ENCODE measurements around the gene NMRAL1. TPM values are rescaled to one million over a fixed set of nuclear protein-coding genes. Genes with fewer than 3 reads are reported as not detected.

Gene NMRAL1
- polyA plus RNA-seq, 6 donors from 2014 or later, result 18.1 to 50.9 (median 31.6) TPM

DNA sequence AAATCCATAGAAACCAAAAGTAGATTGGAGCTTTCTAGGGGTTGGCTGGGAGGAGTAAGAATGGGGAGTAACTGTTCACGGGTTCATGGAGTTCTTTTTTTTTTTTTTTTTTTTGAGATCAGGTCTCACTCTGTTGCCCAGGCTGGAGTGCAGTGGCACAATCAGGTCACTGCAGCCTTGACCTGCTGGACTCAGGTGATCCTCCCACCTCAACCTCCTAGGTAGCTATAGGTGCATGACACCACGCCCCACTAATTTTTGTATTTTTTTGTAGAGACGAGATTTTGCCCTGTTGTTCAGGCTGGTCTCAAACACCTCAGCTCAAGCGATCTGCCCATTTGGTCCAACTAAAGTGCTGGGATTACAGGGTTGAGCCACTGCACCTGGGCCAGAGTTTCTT lies 1.5 kb downstream of the NMRAL1 start:
- H3K27ac Mint-ChIP-seq, result peak overlapping the region in 4 of 6 donors; percentile 29 to 59 (median 44)
- H3K9me3 Mint-ChIP-seq, result peaks cover 0 to 3% (median 0%) of the 10 kb centered on the region in 7 donors
- peak overlapping the region in 6 of 8 donors; percentile 23 to 93 (median 78) for H3K4me3 Mint-ChIP-seq
- DNase-seq, result no peak
- H3K4me1 Mint-ChIP-seq, result peaks cover 15 to 39% (median 28%) of the 10 kb centered on the region in 3 donors
- H3K36me3 Mint-ChIP-seq, result no peaks in the 10 kb centered on the region
- no peak for ATAC-seq (ENCODE audit: low read depth in 2 of 2)
- no peaks in the 10 kb centered on the region for H3K27me3 Mint-ChIP-seq

DNA sequence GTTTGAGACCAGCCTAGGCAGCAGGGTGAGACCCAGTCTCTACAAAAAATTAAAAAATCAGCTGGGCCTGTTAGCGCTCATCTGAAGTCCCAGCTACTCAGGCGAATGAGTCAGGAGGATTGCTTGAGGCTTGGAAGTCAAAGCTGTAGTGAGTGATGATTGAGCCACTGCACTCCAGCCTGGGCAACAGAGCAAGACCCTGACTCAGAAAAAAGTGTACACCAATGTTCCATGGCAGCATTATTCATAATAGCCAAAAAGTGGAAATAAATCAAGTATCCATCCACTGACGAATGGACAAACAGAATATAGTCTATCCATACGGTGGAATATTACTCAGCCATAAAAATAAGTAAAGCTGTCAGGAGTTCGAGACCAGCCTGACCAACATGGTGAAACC lies 2.6 kb downstream of the NMRAL1 start:
- ATAC-seq (ENCODE audit: low read depth in 2 of 2), result no peak
- peak overlapping the region in 3 of 6 donors; percentile 47 to 69 (median 66) for H3K27ac Mint-ChIP-seq
- no peaks in the 10 kb centered on the region for H3K27me3 Mint-ChIP-seq
- H3K4me3 Mint-ChIP-seq, result peak overlapping the region in 1 of 8 donors; percentile 87
- no peaks in the 10 kb centered on the region for H3K36me3 Mint-ChIP-seq
- peaks cover 0 to 3% (median 0%) of the 10 kb centered on the region in 7 donors for H3K9me3 Mint-ChIP-seq
- no peak for DNase-seq
- peaks cover 15 to 30% (median 18%) of the 10 kb centered on the region in 3 donors for H3K4me1 Mint-ChIP-seq

DNA sequence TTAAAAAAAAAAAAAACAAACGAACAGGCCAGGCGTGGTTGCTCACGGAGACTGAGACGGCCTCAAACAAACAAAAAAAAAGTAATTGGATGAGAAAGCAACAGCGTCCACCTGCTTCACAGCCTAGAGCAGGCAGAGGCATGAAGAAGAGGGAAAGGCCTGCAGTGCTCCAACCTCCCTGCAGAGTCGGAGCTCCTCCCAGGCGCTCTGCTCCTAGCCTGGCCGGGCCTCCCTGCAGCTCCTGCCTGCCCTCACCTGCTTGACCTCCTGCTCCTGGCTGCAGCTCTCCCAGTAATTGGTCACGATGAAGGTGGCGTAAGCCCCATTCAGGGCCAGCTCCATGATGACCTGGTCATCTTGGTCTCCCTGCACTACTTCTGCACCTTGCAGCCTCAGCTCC lies 5.5 kb downstream of the NMRAL1 start:
- Mint-ChIP-seq H3K4me3 (no peak overlapping the region), H3K27ac (no peak overlapping the region)

DNA sequence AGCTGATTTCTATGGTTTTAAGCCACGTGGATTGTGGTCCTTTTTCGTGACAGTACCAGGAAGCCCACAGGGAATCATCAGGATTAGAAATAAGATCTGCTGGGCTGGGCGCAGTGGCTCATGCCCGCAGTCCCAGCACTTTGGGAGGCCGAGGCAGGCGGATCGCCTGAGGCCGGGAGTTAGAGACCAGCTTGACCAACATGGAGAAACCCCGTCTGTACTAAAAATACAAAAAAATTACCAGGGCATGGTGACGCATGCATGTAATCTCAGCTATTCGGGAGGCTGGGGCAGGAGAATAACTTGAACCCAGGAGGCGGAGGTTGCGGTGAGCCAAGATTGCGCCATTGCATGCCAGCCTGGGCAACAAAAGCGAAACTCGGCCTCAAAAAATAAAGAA lies 6.5 kb downstream of the NMRAL1 start:
- no peaks in the 10 kb centered on the region for H3K27me3 Mint-ChIP-seq
- H3K27ac Mint-ChIP-seq, result no peak overlapping the region
- no peak overlapping the region for H3K4me3 Mint-ChIP-seq
- ATAC-seq (ENCODE audit: low read depth in 2 of 2) (no peak), DNase-seq (no peak)
- peaks cover 2 to 4% (median 3%) of the 10 kb centered on the region in 3 donors for H3K4me1 Mint-ChIP-seq
- no peaks in the 10 kb centered on the region for H3K9me3 Mint-ChIP-seq
- H3K36me3 Mint-ChIP-seq, result peaks cover 0 to 3% of the 10 kb centered on the region in 2 donors

More for the DNA sequence above, 5.5 kb downstream of the NMRAL1 start:
- Mint-ChIP-seq H3K36me3 (peaks cover 0 to 3% of the 10 kb centered on the region in 2 donors), H3K4me1 (peaks cover 7 to 12% (median 7%) of the 10 kb centered on the region in 3 donors), H3K9me3 (no peaks in the 10 kb centered on the region), H3K27me3 (no peaks in the 10 kb centered on the region)
- DNase-seq (no peak), ATAC-seq (ENCODE audit: low read depth in 2 of 2) (no peak)

- DNase-seq, result no peak
- no peaks in the 10 kb centered on the region for H3K9me3 Mint-ChIP-seq
- ATAC-seq (ENCODE audit: low read depth in 2 of 2), result no peak
- no peak overlapping the region for H3K4me3 Mint-ChIP-seq
- H3K27me3 Mint-ChIP-seq, result no peaks in the 10 kb centered on the region
- peaks cover under 1 to 3% of the 10 kb centered on the region in 2 donors for H3K36me3 Mint-ChIP-seq
- no peaks in the 10 kb centered on the region for H3K4me1 Mint-ChIP-seq
- peak overlapping the region in 3 of 6 donors; percentile 31 to 41 (median 37) for H3K27ac Mint-ChIP-seq
Observed at GRCh38 chr16:4465977-4466779, 8.2 kb downstream of the NMRAL1 start.

- no peaks in the 10 kb centered on the region for H3K27me3 Mint-ChIP-seq
- H3K36me3 Mint-ChIP-seq, result peaks cover 3 to 6% of the 10 kb centered on the region in 2 donors
- H3K9me3 Mint-ChIP-seq, result no peaks in the 10 kb centered on the region
- DNase-seq, result no peak
- no peak for ATAC-seq (ENCODE audit: low read depth in 2 of 2)
- H3K27ac Mint-ChIP-seq, result peak overlapping the region in 2 of 6 donors; percentile 24 to 82
- H3K4me1 Mint-ChIP-seq, result peaks cover 0 to 2% (median 0%) of the 10 kb centered on the region in 3 donors
- H3K4me3 Mint-ChIP-seq, result no peak overlapping the region
Observed at GRCh38 chr16:4463522-4464163, 10.8 kb downstream of the NMRAL1 start.

- no peak for ATAC-seq (ENCODE audit: low read depth in 2 of 2)
- no peaks in the 10 kb centered on the region for H3K9me3 Mint-ChIP-seq
- H3K4me3 Mint-ChIP-seq, result no peak overlapping the region
- peaks cover 3 to 6% of the 10 kb centered on the region in 2 donors for H3K36me3 Mint-ChIP-seq
- H3K27ac Mint-ChIP-seq, result peak overlapping the region in 3 of 6 donors; percentile 23 to 89 (median 53)
- peaks cover 0 to 7% (median 0%) of the 10 kb centered on the region in 3 donors for H3K4me1 Mint-ChIP-seq
- no peaks in the 10 kb centered on the region for H3K27me3 Mint-ChIP-seq
- DNase-seq, result no peak
Observed at GRCh38 chr16:4461250-4462085, 13.0 kb downstream of the NMRAL1 start.

- Mint-ChIP-seq H3K36me3 (peaks cover 2 to 6% of the 10 kb centered on the region in 2 donors), H3K9me3 (no peaks in the 10 kb centered on the region), H3K27me3 (no peaks in the 10 kb centered on the region), H3K4me1 (peaks cover 0 to 7% (median 0%) of the 10 kb centered on the region in 3 donors), H3K27ac (peak overlapping the region in 3 of 6 donors; percentile 23 to 89 (median 48)), H3K4me3 (no peak overlapping the region)
- no peak for DNase-seq
- ATAC-seq (ENCODE audit: low read depth in 2 of 2), result no peak
Observed at GRCh38 chr16:4460936-4461249, 13.5 kb downstream of the NMRAL1 start.

DNA sequence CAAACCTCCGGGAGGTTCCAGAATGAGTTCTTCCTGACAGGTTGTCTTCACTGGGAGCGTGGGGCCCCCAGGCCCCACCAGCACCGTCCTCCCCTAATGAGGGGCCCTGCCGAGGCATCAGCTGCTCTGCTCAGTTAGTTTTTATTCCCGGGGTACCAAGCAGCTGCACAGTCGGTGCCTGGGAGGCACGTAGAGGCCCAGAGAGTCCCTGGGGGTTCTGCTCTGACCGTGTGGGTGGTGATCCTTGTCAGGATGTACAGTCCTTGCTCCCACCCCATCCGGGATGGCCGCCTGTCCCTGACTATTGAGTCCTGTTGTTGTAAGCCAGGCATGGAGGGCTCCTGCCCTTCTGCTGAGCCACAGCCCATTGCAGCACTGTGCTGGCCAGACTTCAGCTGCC lies 18.5 kb downstream of the NMRAL1 start:
- H3K27ac Mint-ChIP-seq, result no peak overlapping the region
- peaks cover 0 to 3% of the 10 kb centered on the region in 2 donors for H3K36me3 Mint-ChIP-seq
- peaks cover 0 to 6% (median 0%) of the 10 kb centered on the region in 3 donors for H3K4me1 Mint-ChIP-seq

GRCh38 chr16:4455081-4455480 lies 19.3 kb downstream of the NMRAL1 start:
- Mint-ChIP-seq H3K36me3 (no peaks in the 10 kb centered on the region), H3K27me3 (no peaks in the 10 kb centered on the region), H3K9me3 (no peaks in the 10 kb centered on the region), H3K4me3 (no peak overlapping the region), H3K27ac (no peak overlapping the region), H3K4me1 (peaks cover 0 to 4% (median 0%) of the 10 kb centered on the region in 3 donors)
- no peak for DNase-seq
- no peak for ATAC-seq (ENCODE audit: low read depth in 2 of 2)

More for the DNA sequence above, 18.5 kb downstream of the NMRAL1 start:
- ATAC-seq (ENCODE audit: low read depth in 2 of 2) (no peak), DNase-seq (no peak)
- Mint-ChIP-seq H3K27me3 (no peaks in the 10 kb centered on the region), H3K4me3 (no peak overlapping the region), H3K9me3 (no peaks in the 10 kb centered on the region)

DNA sequence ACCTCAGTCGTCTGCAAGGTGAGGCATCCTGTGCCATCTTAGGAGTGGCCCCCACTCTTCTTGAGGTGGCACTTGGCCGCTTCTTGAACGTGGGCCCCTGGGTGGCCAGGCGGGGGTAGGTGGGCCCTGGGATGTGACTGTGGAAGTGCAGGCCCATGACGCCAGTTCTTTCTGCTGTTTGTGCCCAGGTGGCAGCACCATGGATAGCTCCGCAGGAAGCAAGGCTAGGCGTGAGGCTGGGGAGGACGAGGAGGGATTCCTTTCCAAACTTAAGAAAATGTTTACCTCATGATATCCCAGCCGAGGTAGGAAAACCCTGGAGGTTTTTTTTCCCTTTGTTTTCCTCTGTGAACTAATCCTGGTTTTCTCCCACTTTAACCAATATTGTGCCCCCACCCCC lies 19.8 kb downstream of the NMRAL1 start:
- no peak for ATAC-seq (ENCODE audit: low read depth in 2 of 2)
- no peaks in the 10 kb centered on the region for H3K27me3 Mint-ChIP-seq
- no peak overlapping the region for H3K27ac Mint-ChIP-seq
- H3K36me3 Mint-ChIP-seq, result no peaks in the 10 kb centered on the region
- no peak overlapping the region for H3K4me3 Mint-ChIP-seq
- H3K9me3 Mint-ChIP-seq, result no peaks in the 10 kb centered on the region
- peaks cover 0 to 4% (median 0%) of the 10 kb centered on the region in 3 donors for H3K4me1 Mint-ChIP-seq
- DNase-seq, result no peak

- no peaks in the 10 kb centered on the region for H3K36me3 Mint-ChIP-seq
- no peak for ATAC-seq (ENCODE audit: low read depth in 2 of 2)
- peaks cover 0 to 4% (median 0%) of the 10 kb centered on the region in 3 donors for H3K4me1 Mint-ChIP-seq
- H3K4me3 Mint-ChIP-seq, result no peak overlapping the region
- no peak for DNase-seq
- no peaks in the 10 kb centered on the region for H3K9me3 Mint-ChIP-seq
- H3K27ac Mint-ChIP-seq, result no peak overlapping the region
- H3K27me3 Mint-ChIP-seq, result no peaks in the 10 kb centered on the region
Observed at GRCh38 chr16:4452674-4453073, 21.8 kb downstream of the NMRAL1 start.

DNA sequence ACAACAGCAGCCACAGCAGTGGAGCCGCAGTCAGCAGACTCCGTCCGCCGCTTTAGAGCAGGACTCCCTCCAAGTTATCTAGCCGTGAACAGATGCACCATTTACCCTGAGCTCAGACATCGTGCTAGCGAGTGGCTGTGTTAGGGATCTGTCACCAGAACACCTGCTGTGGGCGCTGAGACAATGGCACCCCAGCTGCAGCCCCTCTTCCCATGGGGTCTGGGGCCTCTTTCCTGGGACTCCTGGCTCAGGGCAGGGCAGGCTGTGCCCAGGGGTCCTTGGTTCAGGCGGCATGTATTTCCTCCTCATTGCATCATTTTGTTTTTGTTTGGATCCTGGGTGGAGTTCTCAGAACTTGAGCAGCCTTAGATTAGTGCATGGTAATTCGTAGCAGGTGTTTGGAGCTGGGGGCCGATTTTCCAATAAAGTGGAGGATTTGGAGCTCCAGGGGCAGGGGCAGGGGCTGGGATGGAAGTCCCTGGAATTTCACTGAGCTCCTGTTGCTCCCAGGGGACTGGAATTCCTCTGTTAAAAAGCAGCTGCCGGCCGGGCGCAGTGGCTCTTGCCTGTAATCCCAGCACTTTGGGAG lies 23.4 kb downstream of the NMRAL1 start:
- Mint-ChIP-seq H3K4me3 (no peak overlapping the region), H3K4me1 (no peaks in the 10 kb centered on the region), H3K36me3 (no peaks in the 10 kb centered on the region), H3K27ac (no peak overlapping the region), H3K27me3 (no peaks in the 10 kb centered on the region), H3K9me3 (no peaks in the 10 kb centered on the region)
- ATAC-seq (ENCODE audit: low read depth in 2 of 2), result no peak
- DNase-seq, result no peak
